ENCODE measurements around the gene MTMR12.
"Not testable (repeated sequence)": the region's sequence is repeated elsewhere in the genome, so short reads cannot be mapped to it uniquely, and the experiment has no call there.

MTMR12 gene

DNA sequence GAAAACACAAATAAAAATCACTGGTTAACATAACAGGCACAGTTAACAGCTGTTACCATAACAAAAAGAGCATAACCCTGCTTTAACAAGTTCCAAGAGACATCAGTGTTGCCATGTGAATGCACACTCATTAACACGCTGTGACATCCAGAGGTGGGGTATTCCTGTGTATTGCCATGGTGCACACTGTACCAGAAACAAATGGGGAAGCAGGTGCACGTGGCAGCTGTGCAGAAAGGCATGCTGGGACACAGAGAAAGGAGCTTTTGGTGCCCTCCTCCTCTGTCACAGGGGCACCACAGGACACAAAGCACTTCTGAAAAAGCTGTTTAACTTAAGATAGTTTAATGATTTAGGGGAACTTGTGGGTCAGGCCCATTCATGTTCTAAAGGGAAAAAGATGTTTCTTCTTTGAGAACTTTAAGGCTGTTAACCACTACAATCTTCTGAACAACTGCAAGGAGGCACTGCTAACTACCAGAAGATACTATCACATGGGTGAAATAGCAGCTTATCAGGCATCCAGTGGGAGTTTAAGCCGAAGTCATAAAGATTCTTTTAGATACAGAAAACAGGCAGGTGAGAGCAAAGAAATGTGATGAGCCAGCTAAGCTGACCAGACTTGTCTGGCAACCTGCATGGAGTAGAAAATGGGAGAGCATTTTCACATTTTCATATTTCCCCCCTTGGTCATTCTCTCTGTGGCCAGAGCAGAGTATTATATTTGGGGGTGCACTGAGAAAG, 82.2 kb downstream of the MTMR12 start:
- DNase-seq, result no peak

DNA sequence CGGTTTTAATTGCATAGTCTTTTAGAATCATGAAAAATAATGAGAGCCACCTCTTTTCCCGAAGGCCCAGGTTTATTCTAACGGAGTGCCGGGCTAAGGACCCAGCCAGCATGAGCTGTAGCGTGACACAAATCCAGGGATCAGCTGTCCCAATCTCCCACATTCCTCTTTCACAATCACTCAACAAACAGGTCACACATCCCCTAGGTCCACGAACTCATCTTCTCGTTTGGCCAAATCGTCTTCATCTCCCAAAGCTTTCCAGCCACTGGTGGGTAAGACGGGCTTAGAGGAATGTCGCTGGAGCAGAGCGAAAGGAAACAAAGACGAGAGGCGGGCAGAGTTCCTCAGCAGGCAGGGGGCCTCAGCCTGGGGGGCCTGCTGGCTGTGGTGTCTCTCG, 83.2 kb downstream of the MTMR12 start:
- no peak for DNase-seq

DNA sequence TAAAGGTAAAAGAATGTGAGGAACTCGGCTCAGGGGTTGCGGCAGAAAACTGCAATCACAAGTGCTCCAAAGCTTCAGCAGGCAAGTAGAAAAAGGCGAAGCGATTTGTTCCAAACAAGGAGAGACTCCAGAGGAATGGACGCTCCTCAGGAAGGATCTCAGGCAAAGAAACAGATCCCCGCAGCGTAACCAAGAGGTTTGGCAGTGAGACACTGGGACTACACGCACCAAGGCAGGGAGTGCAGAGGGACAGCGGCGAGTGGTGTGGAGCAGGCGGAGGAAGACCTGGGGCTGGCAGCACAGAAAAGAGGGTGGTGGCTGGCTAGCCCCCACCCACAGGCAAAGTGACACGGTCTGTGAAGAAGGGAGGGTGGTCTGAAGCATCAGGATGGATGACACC, 83.9 kb downstream of the MTMR12 start:
- no peak for DNase-seq

- DNase-seq, result no peak
These were observed 87.3 kb downstream of the MTMR12 start for GRCh38 chr5:32225445-32225844.

- no peak for DNase-seq
These were observed 88.6 kb downstream of the MTMR12 start for GRCh38 chr5:32223972-32224609.

DNA sequence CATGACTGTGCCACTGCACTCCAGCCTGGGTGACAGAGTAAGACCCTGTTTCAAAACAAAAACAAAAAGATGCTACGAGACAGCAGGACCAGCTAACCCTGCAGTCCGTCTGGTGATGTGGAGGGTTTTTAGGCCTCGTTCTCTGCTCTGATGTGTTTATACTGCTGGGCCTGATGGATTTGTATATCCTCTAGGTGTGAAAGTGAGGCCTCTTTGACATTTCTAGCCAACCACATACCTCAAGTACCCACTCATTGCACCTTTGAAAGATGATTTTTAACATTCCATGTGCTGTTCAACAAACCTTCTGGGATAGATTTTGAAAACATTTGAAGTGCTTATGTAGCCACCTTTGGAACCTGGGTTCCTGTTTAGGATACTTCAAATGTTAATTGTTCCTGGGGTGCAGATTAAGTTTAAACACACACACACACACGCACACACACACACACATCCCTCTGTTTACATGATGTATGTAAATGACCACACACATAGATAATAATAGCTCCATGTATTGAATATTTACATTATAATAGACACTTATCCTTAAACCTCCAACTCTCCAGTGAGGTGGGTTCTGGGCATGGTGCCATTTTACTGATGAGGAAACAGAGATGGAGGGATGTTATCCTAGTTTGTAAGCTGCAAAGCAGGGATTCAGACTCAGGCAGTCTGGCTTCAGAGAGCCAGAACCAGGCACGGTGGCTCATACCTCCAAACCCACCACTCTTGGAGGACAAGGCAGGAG, 89.8 kb downstream of the MTMR12 start:
- DNase-seq, result no peak

GRCh38 chr5:32217886-32218396, 94.8 kb downstream of the MTMR12 start:
- peak; percentile 2 for DNase-seq

GRCh38 chr5:32214344-32214743, 98.4 kb downstream of the MTMR12 start:
- not testable (repeated sequence) for DNase-seq

GRCh38 chr5:32210151-32210550, 102.6 kb downstream of the MTMR12 start:
- DNase-seq, result no peak

DNA sequence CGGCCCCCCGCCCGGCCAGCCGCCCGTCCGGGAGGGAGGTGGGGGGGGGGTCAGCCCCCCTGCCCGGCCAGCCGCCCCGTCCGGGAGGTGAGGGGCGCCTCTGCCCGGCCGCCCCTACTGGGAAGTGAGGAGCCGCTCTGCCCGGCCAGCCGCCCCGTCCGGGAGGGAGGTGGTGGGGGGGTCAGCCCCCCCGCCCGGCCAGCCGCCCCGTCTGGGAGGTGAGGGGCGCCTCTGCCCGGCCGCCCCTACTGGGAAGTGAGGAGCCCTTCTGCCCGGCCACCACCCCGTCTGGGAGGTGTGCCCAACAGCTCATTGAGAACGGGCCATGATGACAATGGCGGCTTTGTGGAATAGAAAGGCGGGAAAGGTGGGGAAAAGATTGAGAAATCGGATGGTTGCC, 103.9 kb downstream of the MTMR12 start:
- not testable (repeated sequence) for DNase-seq

GRCh38 chr5:32207355-32207634, 105.4 kb downstream of the MTMR12 start:
- DNase-seq, result no peak

DNA sequence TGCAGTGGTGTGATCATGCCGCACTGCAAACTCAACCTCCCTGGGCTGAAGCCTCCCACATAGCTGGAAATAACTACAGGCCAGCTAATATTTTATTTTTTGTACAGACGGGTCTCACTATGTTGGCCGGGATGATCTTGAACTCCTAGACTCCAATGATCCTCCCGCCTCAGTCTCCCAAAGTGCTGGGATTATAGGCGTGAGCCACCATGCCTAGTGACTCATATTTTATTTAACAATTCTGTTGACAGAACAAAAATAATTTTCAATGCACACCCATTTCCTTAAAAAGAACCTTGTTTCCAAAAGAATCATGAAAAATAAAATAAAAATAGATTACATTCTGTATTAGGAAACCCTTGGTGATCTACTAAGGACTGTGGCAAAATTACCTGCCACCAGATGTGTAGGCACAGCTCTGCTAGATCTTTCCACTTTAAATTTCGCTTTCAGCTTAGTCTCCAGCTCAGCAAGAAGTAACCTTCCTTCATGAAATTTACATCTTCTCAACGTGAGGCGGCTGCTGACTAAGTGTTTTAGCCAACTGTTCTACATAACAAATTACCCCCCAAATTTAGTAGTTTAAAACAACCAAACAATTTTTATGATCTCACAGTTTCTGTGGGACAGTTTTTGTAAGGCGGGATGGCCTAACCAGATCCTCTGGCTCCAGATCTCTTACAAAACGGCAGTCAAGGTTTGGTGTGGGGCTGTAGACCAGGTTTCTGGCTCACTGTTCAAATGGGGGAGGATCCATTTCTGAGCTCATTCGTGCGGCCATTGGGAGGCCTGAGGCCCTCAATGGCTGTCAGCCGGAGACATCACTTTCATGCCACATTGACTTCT, 106.0 kb downstream of the MTMR12 start:
- DNase-seq, result no peak

GRCh38 chr5:32206053-32206452, 106.7 kb downstream of the MTMR12 start:
- DNase-seq, result no peak

DNA sequence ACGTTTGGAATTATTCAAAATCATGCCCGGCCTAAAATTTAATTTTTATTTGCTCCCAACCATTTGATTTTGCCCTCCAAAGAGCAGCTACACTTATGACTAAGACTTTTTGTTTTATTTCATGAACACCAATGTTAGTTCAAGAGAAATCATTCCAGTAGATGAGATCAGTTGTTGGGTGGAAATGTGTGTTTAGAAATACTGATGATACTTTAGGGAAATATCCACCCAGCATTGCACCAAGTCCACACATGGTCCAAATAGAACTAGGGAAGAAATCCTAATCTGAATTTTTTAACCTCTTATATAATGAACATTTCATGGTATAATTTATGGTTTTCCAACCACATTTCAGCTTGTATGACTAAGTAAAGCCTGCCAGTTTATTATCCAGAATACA, 110.3 kb downstream of the MTMR12 start:
- no peak for DNase-seq

- no peak for DNase-seq
These were observed 111.5 kb downstream of the MTMR12 start for GRCh38 chr5:32201122-32201753.

DNA sequence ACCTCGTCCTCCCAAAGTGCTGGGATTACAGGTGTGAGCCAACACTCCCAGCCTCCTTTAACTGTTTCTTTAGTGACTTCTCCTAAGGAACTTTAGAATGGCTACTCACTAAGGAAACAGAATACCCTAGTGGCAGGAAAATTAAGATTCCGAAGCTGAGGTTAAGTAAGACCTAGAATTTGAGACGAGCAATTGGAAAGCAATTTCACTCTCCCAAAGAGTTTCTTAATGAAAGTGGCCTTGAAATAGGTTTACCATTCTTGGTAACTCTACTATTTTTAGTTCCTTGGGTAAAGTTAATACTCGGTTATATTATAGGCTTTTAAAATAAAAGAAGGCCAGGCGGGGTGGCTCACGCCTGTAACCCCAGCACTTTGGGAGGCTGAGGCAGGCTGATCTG, 115.7 kb downstream of the MTMR12 start:
- no peak for DNase-seq

GRCh38 chr5:32195265-32195664, 117.5 kb downstream of the MTMR12 start:
- no peak for DNase-seq

- DNase-seq, result peak; percentile 61
These were observed 119.1 kb downstream of the MTMR12 start for GRCh38 chr5:32193591-32193990.

DNA sequence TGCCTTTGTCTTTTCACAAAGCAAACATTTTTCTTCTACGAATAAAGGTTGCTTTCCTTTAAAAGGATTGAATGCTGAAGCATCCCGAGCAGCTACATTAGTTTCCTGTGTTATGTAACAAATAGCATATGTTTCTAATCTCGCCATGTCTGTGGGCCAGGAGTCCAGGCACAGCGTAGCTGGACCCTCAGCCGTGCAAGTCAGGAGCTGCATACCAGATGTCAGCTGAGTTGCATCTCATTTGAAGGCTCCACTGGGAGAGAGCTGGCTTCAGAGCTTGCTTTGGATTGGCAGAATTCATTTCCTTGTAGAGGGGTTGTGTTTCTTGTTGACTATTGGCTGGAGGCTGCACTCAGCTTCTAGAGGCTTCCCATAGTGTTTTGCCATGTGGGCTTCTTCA, 122.6 kb downstream of the MTMR12 start:
- DNase-seq, result no peak

DNA sequence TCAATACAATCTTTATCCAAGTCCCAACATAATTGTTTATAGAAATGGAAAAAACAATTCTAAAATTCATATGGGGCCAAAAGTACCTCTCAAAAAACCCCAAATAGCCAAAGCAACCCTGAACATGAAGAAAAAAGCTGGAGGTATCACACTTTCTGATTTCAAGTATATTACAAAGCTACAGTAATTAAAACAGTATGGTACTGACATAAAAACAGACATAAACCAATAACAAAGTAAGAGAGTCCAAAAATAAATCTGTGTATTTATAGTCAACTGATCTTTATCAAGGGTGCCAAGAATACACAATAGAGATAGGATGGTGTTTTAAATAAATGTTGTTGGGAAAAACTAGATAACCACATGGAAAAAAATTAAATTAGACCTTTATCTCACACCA, 125.1 kb downstream of the MTMR12 start:
- no peak for DNase-seq

GRCh38 chr5:32182463-32183063, 130.2 kb downstream of the MTMR12 start:
- no peak for DNase-seq
